Liver (tissue), 3 donors: ENCODE measurements around the gene CRYBB3.

Source experiments
- SP1 ChIP-seq: IDR thresholded peaks from 2 replicates; pipeline ENCODE4 v1.6.1; 2018; ENCODE audit warnings: antibody characterized with exemption, mild to moderate bottlenecking
- TF ChIP-seq, protein P1 (sequence below): fragments of 150-350 bp; IDR thresholded peaks from 2 replicates; pipeline ENCODE4 v1.5.1; 2017; ENCODE audit warnings: improper control_type of control experiment, low read depth, low read length; ENCODE audit not compliant: missing input control
- donor health status: healthy.
- donor health status: healthy.

DNA sequence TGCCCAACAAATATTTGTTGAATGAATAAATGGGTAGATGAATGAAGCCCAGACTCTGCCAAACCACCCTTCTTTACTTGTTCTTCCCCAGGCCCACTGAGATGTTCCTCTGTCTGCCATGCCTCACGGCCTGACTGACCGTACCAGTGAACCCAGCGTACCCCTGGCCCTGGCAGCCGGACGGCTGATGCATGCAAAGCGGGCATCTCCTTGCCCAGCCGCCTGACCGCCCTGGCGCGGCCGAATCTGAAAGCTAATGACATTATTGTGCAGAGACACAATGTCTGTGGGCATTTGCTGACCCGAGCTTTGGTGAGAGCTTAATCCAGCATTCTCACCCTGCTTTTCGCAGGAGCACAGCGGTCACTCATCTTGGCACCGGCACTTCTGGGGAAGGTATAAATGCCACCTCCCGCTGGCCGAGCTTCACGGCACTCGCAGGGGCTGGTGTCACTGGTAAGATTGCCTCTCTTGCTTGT lies 19.6 kb downstream of the CRYBB3 start, which contains the start of gene CRYBB2:
- TF ChIP-seq, protein P1, sequence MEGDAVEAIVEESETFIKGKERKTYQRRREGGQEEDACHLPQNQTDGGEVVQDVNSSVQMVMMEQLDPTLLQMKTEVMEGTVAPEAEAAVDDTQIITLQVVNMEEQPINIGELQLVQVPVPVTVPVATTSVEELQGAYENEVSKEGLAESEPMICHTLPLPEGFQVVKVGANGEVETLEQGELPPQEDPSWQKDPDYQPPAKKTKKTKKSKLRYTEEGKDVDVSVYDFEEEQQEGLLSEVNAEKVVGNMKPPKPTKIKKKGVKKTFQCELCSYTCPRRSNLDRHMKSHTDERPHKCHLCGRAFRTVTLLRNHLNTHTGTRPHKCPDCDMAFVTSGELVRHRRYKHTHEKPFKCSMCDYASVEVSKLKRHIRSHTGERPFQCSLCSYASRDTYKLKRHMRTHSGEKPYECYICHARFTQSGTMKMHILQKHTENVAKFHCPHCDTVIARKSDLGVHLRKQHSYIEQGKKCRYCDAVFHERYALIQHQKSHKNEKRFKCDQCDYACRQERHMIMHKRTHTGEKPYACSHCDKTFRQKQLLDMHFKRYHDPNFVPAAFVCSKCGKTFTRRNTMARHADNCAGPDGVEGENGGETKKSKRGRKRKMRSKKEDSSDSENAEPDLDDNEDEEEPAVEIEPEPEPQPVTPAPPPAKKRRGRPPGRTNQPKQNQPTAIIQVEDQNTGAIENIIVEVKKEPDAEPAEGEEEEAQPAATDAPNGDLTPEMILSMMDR: no peak
- no peak for TF ChIP-seq SP1
